ENCODE data around the gene HSFX4. TPM values are rescaled to one million over a fixed set of nuclear protein-coding genes. Genes with fewer than 3 reads are reported as not detected.

The HSFX4 gene
- total and polyA plus RNA-seq, 4 experiments from 2014 or later: not detected

DNA sequence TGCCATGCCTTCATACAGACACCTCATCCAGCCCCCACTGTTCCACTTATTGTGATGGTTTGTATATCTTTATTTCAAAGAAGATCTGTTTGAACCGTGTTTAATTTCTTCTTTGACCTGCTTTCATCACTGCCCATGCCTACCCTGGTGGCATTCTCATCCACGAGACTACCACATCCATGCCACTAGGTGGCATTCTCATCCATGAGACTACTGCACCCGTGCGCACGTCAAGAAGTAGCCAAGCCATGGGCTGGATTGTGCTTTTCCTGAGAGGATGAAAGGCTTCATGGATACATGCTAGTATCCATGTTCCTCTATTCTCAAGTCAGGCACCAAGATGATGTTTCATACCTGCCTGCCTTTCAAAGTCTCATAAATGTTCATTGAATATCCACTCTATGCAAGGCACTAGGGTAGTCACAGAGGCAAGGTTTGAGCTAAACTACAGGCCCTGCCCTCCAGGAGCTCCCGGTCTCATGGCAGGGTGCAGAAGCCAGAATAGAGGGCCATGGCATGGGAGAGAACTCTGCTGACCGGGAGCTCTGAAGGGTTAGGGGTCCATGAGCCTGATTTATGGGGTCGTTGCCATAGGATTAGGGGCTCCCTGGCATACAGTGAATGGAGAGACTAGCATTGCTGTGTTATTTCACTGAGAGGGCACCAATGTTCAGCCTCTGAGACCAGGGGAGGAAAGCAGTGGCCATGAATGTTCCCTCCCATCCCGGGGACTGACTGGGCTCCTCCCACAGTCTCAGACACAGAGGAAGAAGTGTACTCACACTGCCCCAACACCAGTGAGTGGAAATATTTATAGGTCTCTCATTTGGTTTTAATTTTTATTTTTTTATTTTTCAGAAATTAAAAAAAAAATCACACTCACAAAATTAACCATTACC lies 33.7 kb downstream of the HSFX4 start:
- Mint-ChIP-seq H3K27ac (peak overlapping the region in 2 of 7 donors; percentile 25 to 74), H3K9me3 (no peaks in the 10 kb centered on the region), H3K4me3 (no peak overlapping the region), H3K4me1 (no peaks in the 10 kb centered on the region), H3K27me3 (no peaks in the 10 kb centered on the region), H3K36me3 (peaks cover 12 to 26% of the 10 kb centered on the region in 2 donors)
- intact Hi-C loops (cut with micrococcal nuclease): loop anchor here (2.0 kb wide), 2 partner anchors 22 to 754 kb away; no protein-coding TSS in a partner anchor
- H3K4me1 ChIP-seq (ENCODE audit: insufficient read depth, low read length): no peaks in the 10 kb centered on the region
- ChIA-PET CTCF (ENCODE audit: partially characterized antibody) (no interaction called here), POLR2A (ENCODE audit: partially characterized antibody) (no interaction called here)
- peak in 4 of 5 donors; percentile 2 to 21 (median 12) for DNase-seq
- H3K4me3 ChIP-seq (ENCODE audit: low read length in 2 of 2): no peak overlapping the region
- no peaks in the 10 kb centered on the region for H3K36me3 ChIP-seq (ENCODE audit: insufficient read depth, low read length)
- no peaks in the 10 kb centered on the region for H3K9me3 ChIP-seq (ENCODE audit: control insufficient read depth in 1 of 2, low read length in 2 of 2)
- no peak overlapping the region for H3K27ac ChIP-seq (ENCODE audit: low read depth, low read length)
- H3K27me3 ChIP-seq (ENCODE audit: insufficient read depth, low read length): no peaks in the 10 kb centered on the region

GRCh38 chrX:149979126-149979644 lies 49.8 kb downstream of the HSFX4 start:
- H3K27ac Mint-ChIP-seq: no peak overlapping the region
- peaks cover 0 to 2% of the 10 kb centered on the region in 2 donors for H3K36me3 Mint-ChIP-seq
- DNase-seq: no peak
- intact Hi-C loops (cut with micrococcal nuclease): no loop called here
- CTCF ChIA-PET (ENCODE audit: partially characterized antibody): no interaction called here
- no peaks in the 10 kb centered on the region for H3K27me3 Mint-ChIP-seq
- H3K9me3 Mint-ChIP-seq: no peaks in the 10 kb centered on the region
- H3K4me3 Mint-ChIP-seq: no peak overlapping the region
- H3K4me3 ChIP-seq (ENCODE audit: low read length in 2 of 2): no peak overlapping the region
- no peak overlapping the region for H3K27ac ChIP-seq (ENCODE audit: low read depth, low read length)
- H3K9me3 ChIP-seq (ENCODE audit: control insufficient read depth in 1 of 2, low read length in 2 of 2): no peaks in the 10 kb centered on the region
- H3K27me3 ChIP-seq (ENCODE audit: insufficient read depth, low read length): no peaks in the 10 kb centered on the region
- POLR2A ChIA-PET (ENCODE audit: partially characterized antibody): no interaction called here
- no peaks in the 10 kb centered on the region for H3K36me3 ChIP-seq (ENCODE audit: insufficient read depth, low read length)
- no peaks in the 10 kb centered on the region for H3K4me1 ChIP-seq (ENCODE audit: insufficient read depth, low read length)
- peaks cover 0 to 1% (median 0%) of the 10 kb centered on the region in 4 donors for H3K4me1 Mint-ChIP-seq

Other genes starting within 250 kb of the HSFX4 start
- not detected for gene MAGEA11, start 217.5 kb upstream of the HSFX4 start, total RNA-seq
- gene MAGEA11, start 217.5 kb upstream of the HSFX4 start, polyA plus RNA-seq: not detected
- gene HSFX1, start 155.5 kb upstream of the HSFX4 start, total RNA-seq: 1 to 10 TPM; 2.6 to 2.8 TPM
- gene HSFX1, start 155.5 kb upstream of the HSFX4 start, polyA plus RNA-seq: not detected
- gene MAGEA9, start 147.6 kb upstream of the HSFX4 start, total RNA-seq: not detected
- gene MAGEA9, start 147.6 kb upstream of the HSFX4 start, polyA plus RNA-seq: not detected
- gene MAGEA8, start 48.4 kb upstream of the HSFX4 start, total RNA-seq: not detected
- not detected for gene MAGEA8, start 48.4 kb upstream of the HSFX4 start, polyA plus RNA-seq
- 10 to 100 TPM; 38.1 to 41.1 TPM for gene EOLA2, start 8.9 kb downstream of the HSFX4 start, total RNA-seq
- 10 to 100 TPM; 22.3 to 38.8 TPM for gene EOLA2, start 8.9 kb downstream of the HSFX4 start, polyA plus RNA-seq

All from CD4-positive, alpha-beta memory T cell (primary cell).